ENCODE data around the gene KHNYN.
"Not testable (repeated sequence)": the region's sequence is repeated elsewhere in the genome, so short reads cannot be mapped to it uniquely, and the experiment has no call there.

The KHNYN gene

DNA sequence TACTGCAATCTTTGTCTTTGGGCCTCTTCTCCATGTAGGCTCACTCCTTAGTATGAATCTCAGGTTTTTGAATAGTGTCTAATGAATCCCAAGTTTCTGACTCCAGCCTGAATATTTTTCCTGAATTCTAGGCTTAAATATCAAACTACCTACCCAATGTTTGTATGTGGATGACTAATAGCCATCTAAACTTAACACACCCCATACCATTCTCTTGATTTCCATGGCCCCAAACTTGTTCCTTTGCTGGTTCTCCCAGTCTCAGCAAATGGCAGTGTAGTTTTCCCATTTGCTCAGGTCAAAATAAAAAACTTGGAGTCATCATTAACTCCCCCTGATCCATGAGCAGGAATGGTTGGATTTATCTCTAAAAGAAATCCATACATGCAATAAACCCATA is 31.6 kb downstream of the KHNYN start:
- POLR2A ChIA-PET: no interaction called here
- TF ChIP-seq ZNF384 (IDR thresholded peaks at IDR 0.05) (no peak), L3MBTL2 (conservative IDR thresholded peaks at IDR 0.05) (no peak), TARDBP (IDR thresholded peaks at IDR 0.05) (no peak), NFRKB (IDR thresholded peaks at IDR 0.05) (no peak)

DNA sequence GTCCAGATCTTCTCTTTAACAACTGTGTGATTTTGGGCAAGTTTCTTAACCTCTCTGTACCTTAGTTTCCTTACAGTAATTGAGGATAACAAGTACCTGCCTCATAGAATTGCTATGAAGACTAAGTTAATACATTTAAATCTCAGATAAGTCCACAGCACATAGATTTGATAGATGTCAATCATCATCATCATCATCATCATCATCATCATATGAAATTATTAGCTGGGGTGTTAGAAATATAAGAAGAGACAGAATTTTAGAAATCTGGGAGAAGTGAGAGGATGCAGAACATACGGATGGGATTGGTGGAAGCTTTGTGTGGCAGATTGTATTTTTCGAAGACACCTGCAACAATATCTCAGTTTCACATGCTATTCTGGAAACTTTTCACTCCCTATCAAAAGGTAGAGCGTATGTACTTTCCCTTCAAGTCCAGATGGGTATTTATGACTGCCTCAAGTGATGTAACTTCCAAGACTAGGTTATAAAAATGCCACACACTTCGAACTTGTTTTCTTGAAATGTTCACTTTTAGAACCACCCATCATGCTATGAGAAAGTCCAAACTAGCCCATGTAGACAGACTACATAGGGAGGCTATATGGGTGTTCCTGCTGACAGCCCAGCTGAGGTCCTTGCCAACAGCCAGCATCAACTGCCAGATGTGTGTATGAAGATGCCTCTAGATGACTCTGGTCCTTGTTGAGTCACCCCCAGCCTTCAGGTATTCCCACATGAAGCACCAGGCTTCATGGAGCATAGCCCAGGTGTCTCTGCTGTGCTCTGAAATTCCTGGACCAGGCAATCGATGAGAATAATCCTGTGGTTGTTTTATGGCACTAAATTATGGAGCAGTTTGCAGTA is 33.5 kb downstream of the KHNYN start:
- no peak for DNase-seq (ENCODE audit: extremely low spot score)
- ChIA-PET CTCF (no interaction called here), POLR2A (no interaction called here)
- TF ChIP-seq SUZ12 (IDR thresholded peaks at IDR 0.05) (no peak), FOXA1 (IDR thresholded peaks at IDR 0.05) (no peak), L3MBTL2 (conservative IDR thresholded peaks at IDR 0.05) (no peak), FOXM1 (IDR thresholded peaks at IDR 0.05; ENCODE audit: borderline replicate concordance) (no peak), HDGF (IDR thresholded peaks at IDR 0.05; ENCODE audit: borderline replicate concordance) (no peak), BHLHE40 (IDR thresholded peaks at IDR 0.05; ENCODE audit: borderline replicate concordance) (no peak)

More for the DNA sequence above, 31.6 kb downstream of the KHNYN start:
- CTCF ChIA-PET: no interaction called here
- no peak for DNase-seq (ENCODE audit: extremely low spot score)

DNA sequence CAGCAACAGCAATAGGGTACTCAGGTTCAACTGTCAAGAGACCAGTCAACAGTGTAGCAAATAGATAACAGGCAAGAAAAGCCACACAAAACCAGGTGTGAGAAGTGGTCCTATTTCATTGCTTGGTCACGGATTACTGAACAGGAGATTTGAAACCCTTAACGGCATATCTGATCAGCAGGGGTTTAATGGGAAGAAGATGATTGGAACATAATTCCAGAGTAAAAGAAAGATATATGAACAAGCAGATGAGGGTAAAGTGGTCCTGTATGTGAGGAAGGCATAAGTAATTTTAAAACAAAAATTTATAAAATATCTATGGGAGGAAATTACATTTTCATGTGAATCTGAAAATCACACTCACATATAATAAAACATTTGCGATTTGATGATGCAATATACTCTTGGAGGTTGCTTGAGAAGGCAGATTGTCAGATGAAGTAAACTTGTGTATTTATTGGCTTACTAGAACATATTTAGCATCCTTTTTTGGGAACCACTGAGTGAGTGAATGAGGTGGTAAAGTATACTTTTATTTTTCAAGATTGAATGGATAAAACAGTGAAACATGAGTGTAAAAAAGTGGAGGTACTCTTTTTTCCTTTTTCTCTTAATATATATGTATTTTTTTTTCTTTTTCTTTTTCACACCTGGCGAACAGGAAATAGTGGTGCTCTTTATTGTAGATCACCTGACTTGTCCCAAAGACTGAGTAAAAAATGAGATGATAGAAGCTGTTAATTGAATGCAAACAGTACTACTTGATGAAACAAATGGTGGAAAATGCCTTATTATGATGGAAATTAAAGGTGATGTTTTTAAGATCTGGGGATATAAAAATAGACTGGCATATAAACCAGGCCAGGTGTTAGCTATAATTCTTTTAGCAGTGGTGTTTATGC is 34.4 kb downstream of the KHNYN start:
- ChIA-PET CTCF (no interaction called here), POLR2A (no interaction called here)
- DNase-seq (ENCODE audit: extremely low spot score): no peak
- TF ChIP-seq FOXM1 (IDR thresholded peaks at IDR 0.05; ENCODE audit: borderline replicate concordance) (no peak), SP1 (IDR thresholded peaks at IDR 0.05) (no peak), BHLHE40 (IDR thresholded peaks at IDR 0.05; ENCODE audit: borderline replicate concordance) (no peak), L3MBTL2 (conservative IDR thresholded peaks at IDR 0.05) (no peak), FOXA1 (IDR thresholded peaks at IDR 0.05) (no peak), FOXK2 (IDR thresholded peaks at IDR 0.05) (no peak), HDGF (IDR thresholded peaks at IDR 0.05; ENCODE audit: borderline replicate concordance) (no peak), CTBP1 (IDR thresholded peaks at IDR 0.05; ENCODE audit: borderline replicate concordance) (no peak), SUZ12 (IDR thresholded peaks at IDR 0.05) (no peak), TARDBP (IDR thresholded peaks at IDR 0.05) (no peak)
- TF ChIP-seq, protein P1, sequence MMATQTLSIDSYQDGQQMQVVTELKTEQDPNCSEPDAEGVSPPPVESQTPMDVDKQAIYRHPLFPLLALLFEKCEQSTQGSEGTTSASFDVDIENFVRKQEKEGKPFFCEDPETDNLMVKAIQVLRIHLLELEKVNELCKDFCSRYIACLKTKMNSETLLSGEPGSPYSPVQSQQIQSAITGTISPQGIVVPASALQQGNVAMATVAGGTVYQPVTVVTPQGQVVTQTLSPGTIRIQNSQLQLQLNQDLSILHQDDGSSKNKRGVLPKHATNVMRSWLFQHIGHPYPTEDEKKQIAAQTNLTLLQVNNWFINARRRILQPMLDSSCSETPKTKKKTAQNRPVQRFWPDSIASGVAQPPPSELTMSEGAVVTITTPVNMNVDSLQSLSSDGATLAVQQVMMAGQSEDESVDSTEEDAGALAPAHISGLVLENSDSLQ (IDR thresholded peaks at IDR 0.05): no peak

DNA sequence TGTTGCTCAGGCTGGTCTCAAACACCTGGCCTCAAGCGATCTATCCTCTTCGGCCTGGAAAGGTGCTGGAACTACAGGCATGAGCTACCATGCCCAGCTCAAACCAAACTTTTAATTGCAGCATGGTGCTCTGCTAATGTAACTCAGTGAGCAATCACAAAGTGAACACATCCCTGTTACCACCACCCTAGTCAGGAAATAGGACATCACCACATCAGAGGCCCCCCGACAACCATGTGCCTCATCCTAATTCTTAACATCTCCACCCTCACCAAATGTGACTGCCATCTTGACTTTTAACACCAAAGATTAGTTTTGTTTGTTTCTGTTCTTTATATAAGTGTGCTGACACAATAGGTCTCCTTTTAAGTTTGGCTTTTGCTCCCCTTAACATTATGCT is 35.6 kb downstream of the KHNYN start:
- CTCF ChIA-PET: interaction anchor here (0.6 kb wide), 2 partner anchors 59 to 1552 kb away, joined by 3 read pairs; no protein-coding TSS in a partner anchor
- POLR2A ChIA-PET: no interaction called here
- no peak for DNase-seq (ENCODE audit: extremely low spot score)
- TF ChIP-seq ELF4 (IDR thresholded peaks at IDR 0.05): no peak
- TF ChIP-seq FOXA1 (IDR thresholded peaks at IDR 0.05): no peak
- no peak for TF ChIP-seq TARDBP (IDR thresholded peaks at IDR 0.05)
- TF ChIP-seq CTBP1 (IDR thresholded peaks at IDR 0.05; ENCODE audit: borderline replicate concordance): no peak
- TF ChIP-seq SP1 (IDR thresholded peaks at IDR 0.05): no peak
- no peak for TF ChIP-seq LEF1 (IDR thresholded peaks at IDR 0.05; ENCODE audit: borderline replicate concordance)
- TF ChIP-seq ARNT (IDR thresholded peaks at IDR 0.05): no peak
- no peak for TF ChIP-seq HDGF (IDR thresholded peaks at IDR 0.05; ENCODE audit: borderline replicate concordance)
- TF ChIP-seq ZNF384 (IDR thresholded peaks at IDR 0.05): no peak
- no peak for TF ChIP-seq SUZ12 (IDR thresholded peaks at IDR 0.05)
- TF ChIP-seq L3MBTL2 (conservative IDR thresholded peaks at IDR 0.05): no peak
- no peak for TF ChIP-seq FOXM1 (IDR thresholded peaks at IDR 0.05; ENCODE audit: borderline replicate concordance)
- TF ChIP-seq, protein P1 (IDR thresholded peaks at IDR 0.05): no peak
- TF ChIP-seq NFRKB (IDR thresholded peaks at IDR 0.05): no peak
- TF ChIP-seq BHLHE40 (IDR thresholded peaks at IDR 0.05; ENCODE audit: borderline replicate concordance): no peak
- no peak for TF ChIP-seq FOXK2 (IDR thresholded peaks at IDR 0.05)

DNA sequence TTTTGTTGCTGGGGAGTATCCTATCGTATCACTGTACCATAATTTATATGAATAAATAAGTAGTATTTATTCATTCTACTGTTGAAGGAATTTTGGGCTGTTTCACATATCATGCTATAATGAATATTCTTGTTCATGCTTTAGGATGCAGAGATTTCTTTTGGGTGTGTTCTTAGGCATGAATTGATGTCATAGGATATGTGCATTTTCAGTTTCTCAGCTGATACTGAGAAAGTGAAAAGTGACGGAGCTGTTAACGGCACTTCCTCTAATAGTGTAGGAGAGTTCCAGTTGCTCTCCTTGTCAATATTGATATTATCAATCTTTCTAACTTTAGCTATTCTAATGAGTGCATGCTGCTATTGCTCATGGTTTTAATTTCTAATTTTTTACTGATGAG is 36.1 kb downstream of the KHNYN start:
- no peak for DNase-seq (ENCODE audit: extremely low spot score)
- ChIA-PET CTCF (interaction anchor here (0.6 kb wide), 1 partner anchor 1553 kb away, joined by 3 read pairs; no protein-coding TSS in a partner anchor), POLR2A (no interaction called here)

DNA sequence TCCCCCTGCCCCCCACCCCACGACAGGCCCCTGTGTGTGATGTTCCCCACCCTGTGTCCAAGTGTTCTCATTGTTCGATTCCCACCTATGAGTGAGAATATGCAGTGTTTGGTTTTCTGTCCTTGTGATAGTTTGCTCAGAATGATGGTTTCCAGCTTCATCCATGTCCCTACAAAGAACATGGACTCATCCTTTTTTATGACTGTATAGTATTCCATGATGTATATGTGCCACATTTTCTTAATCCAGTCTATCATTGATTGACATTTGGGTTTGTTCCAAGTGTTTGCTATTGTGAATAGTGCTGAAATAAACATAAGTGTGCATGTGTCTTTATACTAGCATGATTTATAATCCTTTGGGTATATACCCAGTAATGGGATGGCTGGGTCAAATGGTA is 40.7 kb downstream of the KHNYN start:
- DNase-seq (ENCODE audit: extremely low spot score); POLR2A ChIA-PET: not testable (repeated sequence)
- CTCF ChIA-PET: interaction anchor here (1.0 kb wide), 1 partner anchor 12 kb away, joined by 3 read pairs; no protein-coding TSS in a partner anchor

More for the DNA sequence above, 36.1 kb downstream of the KHNYN start:
- no peak for TF ChIP-seq ARNT (IDR thresholded peaks at IDR 0.05)

DNA sequence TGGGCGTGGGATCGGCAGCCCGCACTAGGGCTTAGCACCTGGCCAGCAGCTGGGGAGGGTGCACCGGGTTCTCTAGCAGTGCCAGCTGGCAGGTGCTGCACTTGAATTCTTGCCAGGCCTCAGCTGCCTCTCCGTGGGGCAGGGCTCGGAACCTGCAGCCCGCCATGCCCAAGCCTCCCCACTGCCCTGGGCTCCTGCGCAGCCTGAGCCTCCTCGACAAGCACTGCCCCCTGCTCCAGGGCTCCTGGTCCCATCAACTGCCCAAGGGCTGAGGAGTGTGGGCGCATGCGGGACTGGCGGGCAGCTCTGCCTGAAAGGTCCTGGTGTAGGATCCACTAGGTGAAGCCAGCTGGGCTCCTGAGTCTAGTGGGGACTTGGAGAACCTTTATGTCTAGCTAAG is 43.5 kb downstream of the KHNYN start:
- TF ChIP-seq L3MBTL2 (conservative IDR thresholded peaks at IDR 0.05) (no peak), HDGF (IDR thresholded peaks at IDR 0.05; ENCODE audit: borderline replicate concordance) (no peak), TARDBP (IDR thresholded peaks at IDR 0.05) (no peak), ELF4 (IDR thresholded peaks at IDR 0.05) (no peak), LEF1 (IDR thresholded peaks at IDR 0.05; ENCODE audit: borderline replicate concordance) (no peak), FOXA1 (IDR thresholded peaks at IDR 0.05) (no peak), BHLHE40 (IDR thresholded peaks at IDR 0.05; ENCODE audit: borderline replicate concordance) (no peak), FOXM1 (IDR thresholded peaks at IDR 0.05; ENCODE audit: borderline replicate concordance) (no peak), SP1 (IDR thresholded peaks at IDR 0.05) (no peak), ARNT (IDR thresholded peaks at IDR 0.05) (no peak), NFRKB (IDR thresholded peaks at IDR 0.05) (no peak), FOXK2 (IDR thresholded peaks at IDR 0.05) (no peak)
- ChIA-PET POLR2A (no interaction called here), CTCF (no interaction called here)
- no peak for DNase-seq (ENCODE audit: extremely low spot score)
